Measurements from ENCODE around the gene GNB1. TPM values are rescaled to one million over a fixed set of nuclear protein-coding genes. Genes with fewer than 3 reads are reported as not detected.

Gene GNB1
- 100 to 1,000 TPM; 112 to 266 (median 236) TPM for total RNA-seq

DNA sequence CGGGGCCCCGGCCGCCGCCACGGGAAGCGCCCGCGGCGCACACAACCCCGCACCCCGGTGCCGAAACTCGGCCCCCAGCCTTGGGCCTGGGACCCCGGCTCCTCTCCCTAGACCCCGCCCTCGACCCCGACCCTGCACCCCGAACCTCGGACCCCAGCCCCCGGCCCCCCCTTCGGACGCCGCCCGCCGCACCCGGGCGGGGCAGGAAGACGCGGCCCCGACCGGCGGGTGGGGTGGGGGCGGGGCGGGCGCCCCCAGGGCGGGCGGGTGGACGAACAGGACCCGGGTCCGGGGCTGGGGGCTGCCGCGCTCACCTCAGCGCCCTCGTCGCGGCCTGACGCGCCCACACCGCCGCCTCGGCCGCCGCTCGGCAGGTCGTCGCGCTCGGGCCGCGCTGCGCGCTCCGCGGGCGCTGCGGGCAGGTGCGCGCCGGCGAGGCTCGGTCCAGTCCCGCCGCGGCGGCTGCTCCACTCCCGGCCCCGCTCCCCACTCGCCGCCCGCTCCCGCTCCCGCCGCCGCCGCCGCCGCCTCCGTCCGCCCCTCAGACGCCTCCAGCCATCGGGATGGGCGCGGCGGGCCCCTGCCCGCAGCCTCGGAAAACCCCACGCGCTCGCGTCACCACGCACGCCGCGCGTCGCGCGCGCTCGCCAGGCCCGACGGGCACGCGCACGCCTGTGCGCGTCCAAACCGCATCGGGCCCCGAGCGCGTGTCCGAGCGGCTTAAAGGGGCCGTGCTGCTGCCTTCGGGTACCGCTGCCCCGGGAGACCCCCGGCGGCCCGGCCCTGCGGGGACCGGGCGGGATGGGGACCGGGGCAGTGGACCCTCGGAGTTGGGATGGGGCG is at the start of gene GNB1:
Gene GNB1 (minus strand): TSS at position 582 of the 843 bp plus-strand sequence. CDS start 65,634 bp downstream, outside the sequence.
- no peaks in the 10 kb centered on the region for H3K9me3 ChIP-seq
- TF ChIP-seq POLR2A (IDR thresholded peaks at IDR 0.05): peak in 1 of 2 donors; percentile 89
- TF ChIP-seq, protein P1, sequence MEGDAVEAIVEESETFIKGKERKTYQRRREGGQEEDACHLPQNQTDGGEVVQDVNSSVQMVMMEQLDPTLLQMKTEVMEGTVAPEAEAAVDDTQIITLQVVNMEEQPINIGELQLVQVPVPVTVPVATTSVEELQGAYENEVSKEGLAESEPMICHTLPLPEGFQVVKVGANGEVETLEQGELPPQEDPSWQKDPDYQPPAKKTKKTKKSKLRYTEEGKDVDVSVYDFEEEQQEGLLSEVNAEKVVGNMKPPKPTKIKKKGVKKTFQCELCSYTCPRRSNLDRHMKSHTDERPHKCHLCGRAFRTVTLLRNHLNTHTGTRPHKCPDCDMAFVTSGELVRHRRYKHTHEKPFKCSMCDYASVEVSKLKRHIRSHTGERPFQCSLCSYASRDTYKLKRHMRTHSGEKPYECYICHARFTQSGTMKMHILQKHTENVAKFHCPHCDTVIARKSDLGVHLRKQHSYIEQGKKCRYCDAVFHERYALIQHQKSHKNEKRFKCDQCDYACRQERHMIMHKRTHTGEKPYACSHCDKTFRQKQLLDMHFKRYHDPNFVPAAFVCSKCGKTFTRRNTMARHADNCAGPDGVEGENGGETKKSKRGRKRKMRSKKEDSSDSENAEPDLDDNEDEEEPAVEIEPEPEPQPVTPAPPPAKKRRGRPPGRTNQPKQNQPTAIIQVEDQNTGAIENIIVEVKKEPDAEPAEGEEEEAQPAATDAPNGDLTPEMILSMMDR (IDR thresholded peaks at IDR 0.05): peak in 1 of 6 experiments; percentile 7
- peaks cover 6 to 66% (median 37%) of the 10 kb centered on the region in 4 donors for H3K4me1 ChIP-seq
- H3K27me3 ChIP-seq: no peaks in the 10 kb centered on the region
- H3K36me3 ChIP-seq: no peaks in the 10 kb centered on the region
- peak; percentile 82 to 95 (median 93) for DNase-seq
- H3K27ac ChIP-seq: peak within 1 kb of the TSS; percentile 97 to 99 (median 99)
- H3K4me3 ChIP-seq: peak within 1 kb of the TSS; percentile 79 to 95 (median 88)

DNA sequence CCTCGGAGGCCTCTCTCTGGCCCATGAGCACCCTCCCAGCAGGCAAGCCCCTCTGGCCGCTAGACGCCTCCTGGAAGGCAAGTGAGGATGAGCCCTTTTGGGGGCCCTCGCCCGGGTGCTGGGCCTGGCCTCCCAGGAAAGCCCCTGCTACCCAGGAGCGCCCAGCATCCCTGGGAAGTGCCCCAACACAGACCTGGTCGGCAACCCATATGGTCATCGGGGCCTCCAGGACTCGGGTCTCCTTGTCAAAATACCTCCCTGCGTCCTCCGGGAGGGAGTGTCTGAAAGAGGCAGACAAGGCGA is 49.2 kb upstream of the GNB1 start:
- TF ChIP-seq, protein P1 (IDR thresholded peaks at IDR 0.05): no peak
- TF ChIP-seq POLR2A (IDR thresholded peaks at IDR 0.05): no peak
- no peaks in the 10 kb centered on the region for H3K9me3 ChIP-seq
- DNase-seq: peak in 1 of 3 donors; percentile 31

DNA sequence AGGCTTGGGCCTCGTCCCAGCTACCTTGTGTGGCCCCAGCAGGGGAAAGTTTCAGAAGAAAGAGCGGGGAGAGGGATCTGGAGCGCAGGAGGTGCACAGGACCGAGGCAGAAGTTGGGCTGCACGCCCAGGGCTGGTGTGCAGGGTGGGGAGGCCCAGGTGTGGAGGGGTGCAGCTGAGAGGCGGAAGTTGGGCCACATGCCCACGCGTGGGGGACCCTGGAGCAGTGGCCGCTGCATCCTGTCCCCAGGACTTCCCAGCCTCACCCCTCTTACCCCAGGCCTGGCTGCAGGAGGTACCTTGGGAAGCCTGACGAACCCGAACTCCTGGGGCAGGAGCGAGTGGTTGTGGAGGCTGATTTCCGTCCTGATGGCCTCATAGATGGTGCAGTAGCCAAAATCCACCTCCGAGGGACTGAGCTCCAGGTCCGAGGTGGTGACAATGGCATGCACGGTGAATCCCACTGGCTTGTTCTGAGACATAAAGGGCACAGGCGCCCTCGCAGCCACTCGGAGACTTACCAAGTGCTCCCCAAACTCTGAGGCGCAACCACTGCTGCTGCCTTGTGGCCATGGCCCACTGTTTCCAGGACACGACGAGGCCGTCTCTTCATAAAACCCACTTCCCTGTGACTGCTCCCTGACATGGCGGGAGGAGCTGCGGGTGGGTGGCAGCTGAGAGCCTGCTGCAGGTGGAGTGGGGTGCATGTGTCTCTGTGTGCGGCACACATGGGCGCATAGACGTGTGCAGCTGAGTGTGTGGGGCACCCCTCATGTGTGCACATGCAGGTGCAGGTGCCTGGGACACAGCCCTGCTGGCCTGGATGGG is 48.6 kb upstream of the GNB1 start:
- peak in 1 of 3 donors; percentile 37 for DNase-seq
- Histone ChIP-seq H3K4me1 (peaks cover 0 to 18% (median 1%) of the 10 kb centered on the region in 4 donors), H3K36me3 (no peaks in the 10 kb centered on the region), H3K27ac (no peak overlapping the region), H3K4me3 (no peak overlapping the region), H3K9me3 (no peaks in the 10 kb centered on the region), H3K27me3 (no peaks in the 10 kb centered on the region)
- TF ChIP-seq, protein P1 (IDR thresholded peaks at IDR 0.05): no peak
- no peak for TF ChIP-seq POLR2A (IDR thresholded peaks at IDR 0.05)

More for the DNA sequence above, 49.2 kb upstream of the GNB1 start:
- H3K27ac ChIP-seq: no peak overlapping the region
- H3K27me3 ChIP-seq: no peaks in the 10 kb centered on the region
- no peaks in the 10 kb centered on the region for H3K36me3 ChIP-seq
- H3K4me1 ChIP-seq: peaks cover 0 to 18% (median 1%) of the 10 kb centered on the region in 4 donors
- no peak overlapping the region for H3K4me3 ChIP-seq

DNA sequence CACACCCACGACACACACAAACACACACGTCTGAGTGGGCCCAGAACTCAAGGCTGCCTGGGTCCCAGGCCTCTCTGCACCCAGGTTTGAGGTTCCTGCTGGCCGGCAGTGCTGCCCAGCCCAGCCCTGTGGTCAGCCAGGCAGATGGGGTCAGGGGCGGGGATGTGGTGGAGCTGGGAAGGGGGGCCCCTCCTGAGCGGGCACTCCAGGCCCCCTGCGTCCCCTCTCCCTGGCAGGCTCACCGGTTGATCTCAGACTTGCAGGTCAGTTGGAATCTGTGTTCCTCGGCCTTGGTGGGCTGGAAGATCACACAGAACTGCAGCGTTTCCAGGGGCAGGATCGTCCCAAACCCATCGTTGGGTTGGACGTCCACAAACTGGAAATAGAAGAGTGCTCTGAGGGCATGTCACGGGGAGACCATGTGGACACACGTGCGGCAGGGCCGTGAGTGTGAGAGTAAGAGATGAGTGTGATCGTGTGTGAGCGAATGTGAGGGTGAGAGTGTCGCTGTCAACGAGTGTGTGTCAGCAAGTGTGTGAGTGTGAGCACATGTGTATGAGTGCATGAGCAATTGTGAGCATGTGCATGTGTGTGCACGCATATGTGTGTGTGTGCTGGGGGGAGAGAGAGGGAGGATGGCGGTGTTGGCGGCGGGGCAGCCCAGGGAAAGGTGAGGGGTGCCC is 47.9 kb upstream of the GNB1 start:
- no peak for TF ChIP-seq POLR2A (IDR thresholded peaks at IDR 0.05)
- TF ChIP-seq, protein P1 (IDR thresholded peaks at IDR 0.05): no peak
- H3K27me3 ChIP-seq: no peaks in the 10 kb centered on the region

DNA sequence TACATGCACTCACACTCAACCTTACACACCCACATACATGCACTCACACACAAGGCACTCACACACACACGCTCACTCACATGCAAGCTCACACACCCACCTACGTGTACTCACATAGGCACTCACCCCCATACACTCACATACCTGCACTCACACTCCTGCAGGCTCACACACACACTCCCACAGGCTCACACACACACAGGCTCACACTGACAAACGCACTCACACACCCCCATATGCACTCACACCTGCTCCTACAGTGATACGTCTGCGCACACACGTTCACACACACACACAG is 47.3 kb upstream of the GNB1 start:
- no peaks in the 10 kb centered on the region for H3K9me3 ChIP-seq
- H3K36me3 ChIP-seq: no peaks in the 10 kb centered on the region
- H3K27me3 ChIP-seq: no peaks in the 10 kb centered on the region
- TF ChIP-seq, protein P1 (IDR thresholded peaks at IDR 0.05): no peak
- TF ChIP-seq POLR2A (IDR thresholded peaks at IDR 0.05): no peak
- H3K4me1 ChIP-seq: peaks cover 0 to 7% (median 0%) of the 10 kb centered on the region in 4 donors
- DNase-seq: no peak
- H3K27ac ChIP-seq: no peak overlapping the region
- H3K4me3 ChIP-seq: no peak overlapping the region

More for the DNA sequence above, 47.9 kb upstream of the GNB1 start:
- H3K4me3 ChIP-seq: no peak overlapping the region
- H3K36me3 ChIP-seq: no peaks in the 10 kb centered on the region
- no peak overlapping the region for H3K27ac ChIP-seq
- H3K9me3 ChIP-seq: no peaks in the 10 kb centered on the region
- DNase-seq: peak in 1 of 3 donors; percentile 11
- peaks cover 0 to 12% (median 1%) of the 10 kb centered on the region in 4 donors for H3K4me1 ChIP-seq
